Activated naive CD8-positive, alpha-beta T cell treated with anti-CD3 and anti-CD28 coated beads, Interleukin-2, amount 50 U/mL, for 16 hours (primary cell): ENCODE data around the gene UHRF1.
"Not testable (repeated sequence)": the region's sequence is repeated elsewhere in the genome, so short reads cannot be mapped to it uniquely, and the experiment has no call there.

ENCODE experiments used
- DNase-seq: peaks from one replicate; pipeline ENCODE4 v3.0.0-alpha.2; 2020; ENCODE audit warnings: low read depth, low spot score

The UHRF1 gene

DNA sequence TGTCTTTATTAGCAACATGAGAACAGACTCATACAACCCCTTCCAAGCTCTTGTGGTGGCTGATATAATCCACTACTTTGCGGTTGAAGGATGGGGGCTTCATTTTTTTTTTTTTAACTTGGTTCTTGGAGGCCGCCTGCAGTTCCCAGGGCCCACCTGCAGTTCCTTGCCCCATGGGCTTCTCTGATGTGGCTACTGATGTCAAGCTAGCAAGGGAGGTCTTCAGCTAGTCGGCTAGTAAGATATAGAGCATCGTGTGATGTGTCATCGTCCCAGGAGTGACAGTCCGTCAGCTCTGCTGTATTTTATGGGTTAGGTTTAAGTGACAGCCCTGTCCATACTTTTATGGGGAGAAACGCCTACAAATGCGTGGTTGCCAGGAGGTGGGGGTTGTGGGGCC is 26.1 kb downstream of the UHRF1 start:
- no peak for DNase-seq

DNA sequence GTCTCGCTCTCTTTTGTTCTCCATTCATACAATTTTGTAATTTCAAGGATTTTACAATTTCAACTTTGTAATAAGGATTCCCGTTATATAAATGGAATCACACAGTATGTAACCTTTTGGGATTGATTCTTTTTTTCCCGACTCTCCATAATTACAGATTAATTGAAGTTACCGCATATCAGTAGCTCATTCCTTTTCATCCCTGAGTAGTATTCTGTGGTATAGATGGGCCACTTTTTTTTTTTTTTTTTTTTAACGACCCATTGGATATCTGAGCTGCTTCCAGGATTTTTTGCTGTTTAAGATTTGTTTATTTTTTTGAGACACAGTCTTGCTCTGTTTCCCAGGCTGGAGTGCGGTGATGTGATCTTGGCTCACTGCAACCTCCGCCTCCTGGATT is 27.8 kb downstream of the UHRF1 start:
- DNase-seq = no peak

DNA sequence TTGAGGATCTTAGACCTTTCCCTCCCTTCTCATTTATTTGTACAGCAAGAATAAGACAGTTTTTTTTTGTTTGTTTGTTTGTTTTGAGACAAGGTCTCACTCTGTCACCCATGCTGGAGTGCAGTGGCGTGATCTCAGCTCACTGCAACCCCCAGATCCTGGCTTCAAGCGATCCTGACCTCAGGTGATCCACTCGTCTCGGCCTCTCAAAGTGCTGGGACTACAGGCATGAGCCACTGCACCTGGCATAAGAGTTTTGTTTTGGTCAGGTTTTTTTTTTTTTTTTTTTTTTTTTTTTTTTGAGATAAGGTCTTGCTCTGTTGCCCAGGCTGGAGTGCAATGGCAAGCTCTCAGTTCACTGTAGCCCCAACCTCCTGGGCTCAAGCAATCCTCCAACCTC is 29.2 kb downstream of the UHRF1 start:
- not testable (repeated sequence) for DNase-seq

DNA sequence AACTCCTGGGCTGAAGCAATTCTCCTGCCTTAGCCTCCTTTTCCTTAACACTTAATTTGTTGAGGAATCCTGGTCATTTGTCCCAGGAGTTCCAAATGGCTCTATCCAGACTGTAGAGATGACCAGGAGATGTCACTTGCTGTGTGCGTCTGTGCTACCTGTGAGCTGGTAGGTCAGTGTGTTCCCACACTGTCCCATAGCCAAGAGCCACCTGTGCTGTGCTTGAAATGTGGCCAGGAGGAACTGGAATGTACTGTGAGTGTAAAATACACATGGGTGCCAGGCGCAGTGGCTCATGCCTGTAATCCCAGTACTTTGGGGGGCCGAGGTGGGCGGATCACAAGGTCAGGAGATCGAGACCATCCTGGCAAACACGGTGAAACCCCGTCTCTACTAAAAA is 30.2 kb downstream of the UHRF1 start:
- DNase-seq = no peak

DNA sequence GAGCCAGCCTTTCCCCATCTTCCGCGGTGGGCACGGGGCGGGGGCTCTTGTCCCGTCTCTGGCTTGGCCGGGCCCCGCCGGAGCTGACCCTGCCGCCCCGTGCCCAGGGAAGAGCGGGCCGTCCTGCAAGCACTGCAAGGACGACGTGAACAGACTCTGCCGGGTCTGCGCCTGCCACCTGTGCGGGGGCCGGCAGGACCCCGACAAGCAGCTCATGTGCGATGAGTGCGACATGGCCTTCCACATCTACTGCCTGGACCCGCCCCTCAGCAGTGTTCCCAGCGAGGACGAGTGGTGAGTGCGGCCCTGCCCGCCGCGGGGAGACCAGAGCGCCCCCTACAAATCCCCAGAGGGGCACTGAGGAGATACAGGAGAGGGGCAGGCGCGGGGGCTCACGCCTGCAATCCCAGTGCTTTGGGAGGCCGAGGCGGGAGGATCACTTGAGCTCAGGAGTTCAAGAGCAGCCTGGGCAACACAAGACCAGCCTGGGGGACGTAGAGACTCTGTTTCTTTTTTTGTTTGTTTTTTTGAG is 32.4 kb downstream of the UHRF1 start:
- DNase-seq = not testable (repeated sequence)

DNA sequence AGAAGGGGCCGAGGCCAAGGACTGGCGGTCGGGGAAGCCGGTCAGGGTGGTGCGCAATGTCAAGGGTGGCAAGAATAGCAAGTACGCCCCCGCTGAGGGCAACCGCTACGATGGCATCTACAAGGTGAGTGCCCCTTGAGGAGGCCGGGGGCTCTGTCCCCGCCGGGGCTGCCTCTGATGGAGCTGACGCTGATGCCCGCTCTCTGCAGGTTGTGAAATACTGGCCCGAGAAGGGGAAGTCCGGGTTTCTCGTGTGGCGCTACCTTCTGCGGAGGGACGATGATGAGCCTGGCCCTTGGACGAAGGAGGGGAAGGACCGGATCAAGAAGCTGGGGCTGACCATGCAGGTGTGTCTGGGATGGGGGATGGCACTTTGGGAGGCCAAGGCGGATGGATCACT is 41.3 kb downstream of the UHRF1 start:
- DNase-seq = not testable (repeated sequence)

DNA sequence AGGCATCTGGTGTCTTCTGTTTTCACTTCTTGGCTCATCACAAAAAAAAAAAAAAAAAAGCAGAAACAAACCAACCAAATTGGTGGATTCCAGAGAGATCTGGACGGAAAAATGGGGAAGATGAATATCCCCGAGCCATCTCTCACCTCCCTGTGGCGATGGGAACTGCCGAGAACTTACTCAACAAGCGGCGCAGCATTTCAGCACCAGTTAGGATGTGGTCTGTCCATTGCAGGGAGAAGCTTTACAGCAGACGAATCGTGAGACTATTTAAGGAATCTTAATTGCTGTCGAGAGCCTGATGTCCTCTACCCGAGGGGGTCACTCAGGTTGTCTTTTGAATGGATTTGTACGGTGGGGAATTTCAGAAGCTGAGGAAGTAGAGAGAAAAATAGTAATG is 42.4 kb downstream of the UHRF1 start:
- DNase-seq = no peak

DNA sequence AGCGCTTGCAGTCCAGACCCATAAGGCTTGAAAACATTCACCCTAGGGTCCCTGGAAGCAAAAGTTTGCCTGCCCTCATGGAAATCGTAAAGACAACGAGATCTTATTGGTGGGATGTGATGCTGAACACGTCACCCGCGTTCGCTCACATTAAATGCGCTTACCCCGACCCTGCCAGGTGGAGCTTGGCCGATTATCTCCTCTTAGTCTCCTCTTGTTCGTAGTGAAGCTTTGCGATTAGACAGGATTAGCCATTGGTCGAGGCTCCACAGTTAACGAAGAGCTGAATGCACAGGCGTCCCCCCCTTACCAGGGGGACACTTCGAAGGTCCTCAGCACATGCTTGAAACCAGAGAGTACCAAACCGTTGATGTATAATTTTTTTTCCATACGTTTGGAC is 43.6 kb downstream of the UHRF1 start:
- DNase-seq = no peak

DNA sequence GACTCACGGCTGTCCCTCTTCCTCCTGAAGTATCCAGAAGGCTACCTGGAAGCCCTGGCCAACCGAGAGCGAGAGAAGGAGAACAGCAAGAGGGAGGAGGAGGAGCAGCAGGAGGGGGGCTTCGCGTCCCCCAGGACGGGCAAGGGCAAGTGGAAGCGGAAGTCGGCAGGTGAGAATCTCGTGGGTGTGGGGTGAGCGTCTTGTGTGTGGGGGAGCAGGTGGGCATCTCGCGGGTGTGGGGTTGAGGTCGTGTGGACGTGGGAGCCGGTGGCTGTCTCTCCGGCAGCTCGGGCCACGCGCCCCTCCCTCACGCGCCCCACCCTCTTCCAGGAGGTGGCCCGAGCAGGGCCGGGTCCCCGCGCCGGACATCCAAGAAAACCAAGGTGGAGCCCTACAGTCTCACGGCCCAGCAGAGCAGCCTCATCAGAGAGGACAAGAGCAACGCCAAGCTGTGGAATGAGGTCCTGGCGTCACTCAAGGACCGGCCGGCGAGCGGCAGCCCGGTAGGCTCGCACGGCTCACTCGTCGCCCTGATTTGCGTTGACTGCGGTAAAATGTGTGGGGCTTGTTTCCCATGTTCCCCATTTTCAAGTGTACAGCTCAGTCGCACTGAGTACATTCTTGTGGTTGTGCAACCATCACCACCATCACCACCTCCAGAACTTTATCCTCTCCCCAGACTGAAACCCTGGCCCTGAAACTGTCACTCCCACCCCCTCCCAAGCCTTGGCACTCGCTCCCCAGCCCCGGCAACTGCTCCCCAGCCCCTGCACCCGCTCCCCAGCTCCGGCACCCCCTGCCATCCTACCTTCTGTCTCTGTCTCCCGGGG is 45.2 kb downstream of the UHRF1 start:
- DNase-seq = not testable (repeated sequence)

DNA sequence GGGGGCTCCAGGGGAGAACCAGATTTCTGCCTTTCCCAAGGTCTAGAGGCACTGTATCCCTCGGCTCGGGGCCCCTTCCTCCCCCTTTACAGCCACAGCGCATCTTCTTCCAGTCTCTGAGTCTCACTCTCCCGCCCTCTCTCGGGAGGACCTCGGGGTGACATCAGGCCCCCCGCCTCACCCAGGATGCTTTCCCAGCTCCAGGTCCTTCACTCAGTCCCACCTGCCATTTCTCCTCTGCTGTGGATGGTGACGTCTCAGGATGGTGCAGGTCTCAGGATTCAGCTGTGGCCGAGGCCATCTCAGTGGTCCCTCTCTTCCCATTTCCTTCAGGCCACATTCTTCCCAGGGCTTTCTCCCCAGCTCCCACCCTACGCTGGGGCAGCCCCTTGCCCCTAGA is 46.0 kb downstream of the UHRF1 start:
- no peak for DNase-seq

DNA sequence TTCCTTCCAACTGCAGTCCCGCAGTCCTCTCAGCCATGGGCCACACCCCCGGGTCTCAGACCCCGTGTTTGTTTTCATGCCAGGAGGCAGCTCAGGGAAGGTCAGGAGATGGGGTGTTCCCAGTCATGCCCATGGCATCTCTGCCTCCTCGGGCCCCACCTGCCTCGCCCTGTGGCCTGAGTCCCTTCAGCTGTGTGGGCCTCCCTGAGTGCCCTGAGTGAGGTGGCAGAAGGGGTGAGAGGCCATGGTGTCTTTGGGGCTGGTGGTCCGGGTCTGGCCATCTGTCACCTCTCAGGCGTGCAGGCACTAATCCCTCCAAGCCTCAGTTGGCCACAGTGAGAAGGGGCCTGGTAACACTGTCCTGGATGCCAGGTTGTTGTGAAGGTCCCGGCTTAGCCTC is 48.7 kb downstream of the UHRF1 start:
- no peak for DNase-seq

DNA sequence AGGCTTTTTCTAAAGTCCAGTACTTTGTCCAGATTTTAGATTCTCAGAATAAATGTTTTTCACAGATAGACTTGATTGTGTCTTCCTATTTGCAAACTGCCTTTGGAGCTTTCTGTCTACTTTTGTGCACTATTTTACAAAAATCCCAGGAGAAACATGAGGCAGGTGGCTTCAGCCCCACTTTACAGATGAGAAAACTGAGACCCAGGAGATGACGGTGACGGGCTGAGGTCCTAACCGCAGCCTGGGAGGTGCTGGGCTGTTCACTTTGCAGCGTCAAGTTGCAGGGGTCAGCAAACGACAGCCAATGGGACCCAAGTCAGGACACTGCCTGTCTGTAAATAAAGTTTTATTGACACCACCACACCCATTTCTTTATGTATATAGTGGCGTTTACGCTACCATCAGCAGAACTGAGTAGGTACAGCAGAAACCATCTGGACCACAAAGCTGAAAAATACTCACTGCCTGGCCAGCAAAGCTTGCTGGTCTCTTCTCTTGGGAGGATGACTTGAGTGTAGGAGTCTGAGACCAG is 52.9 kb downstream of the UHRF1 start:
- no peak for DNase-seq

DNA sequence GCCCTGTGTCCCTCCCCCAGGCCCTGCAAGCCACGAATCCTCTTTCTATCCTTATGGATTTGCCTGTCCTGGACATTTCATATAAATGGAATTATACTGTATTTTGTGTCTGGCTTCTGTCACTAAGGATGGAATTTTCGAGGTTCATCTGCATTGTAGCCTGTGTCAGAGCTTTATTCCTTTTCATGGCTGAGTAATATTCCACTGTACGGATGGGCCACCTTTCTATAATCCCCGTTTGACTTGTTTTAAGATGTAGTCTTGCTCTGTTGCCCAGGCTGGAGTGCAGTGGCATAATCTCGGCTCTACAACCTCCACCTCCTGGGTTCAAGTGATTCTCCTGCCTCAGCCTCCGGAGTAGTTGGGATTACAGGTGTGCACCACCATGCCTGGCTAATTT is 55.8 kb downstream of the UHRF1 start:
- no peak for DNase-seq

DNA sequence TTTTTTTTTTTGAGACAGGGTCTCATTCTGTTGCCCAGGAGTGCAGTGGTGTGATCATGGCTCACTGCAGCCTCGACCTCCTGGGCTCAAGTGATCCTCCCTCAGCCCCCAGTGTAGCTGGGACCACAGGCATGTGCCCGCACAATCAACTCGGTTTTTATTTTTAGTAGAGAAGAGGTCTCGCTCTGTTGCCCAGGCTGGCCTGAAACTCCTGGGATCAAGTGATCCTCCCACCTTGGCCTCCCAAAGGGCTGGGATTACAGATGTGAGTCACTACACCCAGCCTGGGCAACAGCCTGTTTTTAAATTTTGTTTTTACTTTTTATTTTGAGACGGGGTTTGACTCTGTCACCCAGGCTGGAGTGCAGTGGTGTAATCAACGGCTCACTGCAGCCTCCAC is 57.3 kb downstream of the UHRF1 start:
- DNase-seq = no peak

DNA sequence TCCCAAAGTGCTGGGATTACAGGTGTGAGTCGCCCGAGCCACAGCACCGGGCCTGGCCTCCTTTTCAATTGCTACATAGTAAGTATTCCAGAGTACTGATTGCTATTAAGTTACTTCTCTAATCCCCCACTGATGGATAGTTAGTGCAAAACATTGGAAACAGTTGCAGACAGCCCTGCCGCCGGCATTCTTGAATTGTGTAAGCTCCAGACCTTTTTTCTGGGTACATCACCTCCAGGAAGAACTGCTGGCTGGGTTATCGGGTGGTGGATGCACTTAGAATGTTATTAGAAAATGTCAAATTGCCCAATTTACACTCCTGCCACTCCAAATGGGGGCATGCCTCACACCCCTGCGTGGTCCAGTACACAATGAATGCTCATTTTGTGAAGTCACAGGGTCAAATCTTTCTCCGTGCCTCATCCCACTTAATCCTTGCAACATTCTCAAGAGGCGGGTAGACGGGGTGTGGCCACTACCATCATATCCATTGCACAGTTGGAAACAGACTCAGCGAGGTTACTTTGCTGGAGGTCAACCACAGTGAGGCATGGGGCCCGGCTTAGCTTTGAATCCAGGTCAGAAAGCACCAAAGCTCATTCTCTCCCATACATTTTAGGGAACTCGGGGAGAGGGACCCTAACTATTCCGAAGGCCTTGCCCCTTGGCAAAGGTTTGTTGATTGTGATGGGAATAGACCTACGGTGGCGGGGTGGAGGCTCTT is 58.6 kb downstream of the UHRF1 start:
- no peak for DNase-seq

DNA sequence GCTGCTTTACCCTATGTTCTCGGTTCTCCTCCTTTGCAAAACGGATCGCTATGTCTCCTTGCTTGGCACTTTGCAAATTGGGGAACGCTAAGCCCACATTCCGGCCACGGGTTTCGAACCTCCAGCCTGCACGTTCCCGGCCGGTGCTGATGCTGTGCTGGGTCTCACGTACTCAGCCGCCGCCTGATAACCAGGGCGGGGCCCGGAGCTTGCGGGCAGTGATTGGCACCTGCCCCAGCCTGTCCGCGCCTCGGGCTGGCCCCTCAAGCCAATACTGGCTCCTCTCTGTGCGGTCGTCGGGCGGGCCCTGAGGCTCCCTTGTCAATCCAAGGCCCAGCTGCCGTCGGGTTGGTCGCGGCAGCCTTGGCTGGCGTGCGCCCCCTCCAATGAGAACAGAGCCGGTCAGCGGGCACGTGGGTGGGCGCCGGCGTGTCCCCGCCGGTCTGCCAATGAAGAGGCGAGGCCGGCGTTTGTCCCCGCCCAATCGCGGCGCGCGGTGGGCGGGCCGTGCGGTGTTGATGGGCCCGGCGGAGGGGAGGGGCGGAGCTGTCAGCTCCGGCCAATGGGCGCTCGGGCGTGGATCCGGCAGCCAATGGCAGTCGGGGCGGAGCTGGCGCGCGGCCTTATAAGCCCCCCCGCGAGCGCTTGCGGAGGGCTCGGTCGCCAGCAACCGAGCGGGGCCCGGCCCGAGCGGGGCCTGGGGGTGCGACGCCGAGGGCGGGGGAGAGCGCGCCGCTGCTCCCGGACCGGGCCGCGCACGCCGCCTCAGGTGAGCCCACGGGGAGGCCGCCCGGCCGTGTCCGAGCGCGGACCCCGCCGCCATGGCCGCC is 59.4 kb downstream of the UHRF1 start, which contains the start of gene KDM4B:
TSS of gene KDM4B (plus strand) at position 652 of the 830 bp plus-strand sequence. CDS start 63,778 bp downstream, outside the sequence.
- peak; percentile 98 for DNase-seq

DNA sequence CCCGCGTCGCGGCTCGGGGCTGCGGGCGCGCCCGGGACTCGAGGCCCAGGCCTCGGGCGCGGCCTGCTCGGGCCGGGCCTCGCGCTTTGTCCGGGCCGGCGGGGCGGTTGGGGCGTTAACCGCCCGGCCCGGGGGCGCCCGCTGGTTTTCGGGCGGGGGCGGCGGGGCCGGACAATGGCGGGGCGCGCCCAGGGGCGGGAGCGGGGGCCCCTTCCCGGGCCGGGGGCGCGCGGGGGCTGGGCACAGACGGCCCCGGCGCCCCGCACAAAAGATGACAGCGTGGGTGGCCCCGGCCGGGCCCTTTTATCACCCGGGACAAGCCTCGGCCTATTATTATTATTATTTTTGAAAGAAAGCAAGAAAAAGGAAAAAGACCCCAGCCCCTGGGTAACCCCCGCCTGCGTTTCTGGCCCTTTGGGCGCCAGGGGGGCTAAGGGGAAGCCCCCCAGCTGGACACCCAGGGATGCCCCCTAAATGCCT is 60.0 kb downstream of the UHRF1 start:
- DNase-seq = no peak

DNA sequence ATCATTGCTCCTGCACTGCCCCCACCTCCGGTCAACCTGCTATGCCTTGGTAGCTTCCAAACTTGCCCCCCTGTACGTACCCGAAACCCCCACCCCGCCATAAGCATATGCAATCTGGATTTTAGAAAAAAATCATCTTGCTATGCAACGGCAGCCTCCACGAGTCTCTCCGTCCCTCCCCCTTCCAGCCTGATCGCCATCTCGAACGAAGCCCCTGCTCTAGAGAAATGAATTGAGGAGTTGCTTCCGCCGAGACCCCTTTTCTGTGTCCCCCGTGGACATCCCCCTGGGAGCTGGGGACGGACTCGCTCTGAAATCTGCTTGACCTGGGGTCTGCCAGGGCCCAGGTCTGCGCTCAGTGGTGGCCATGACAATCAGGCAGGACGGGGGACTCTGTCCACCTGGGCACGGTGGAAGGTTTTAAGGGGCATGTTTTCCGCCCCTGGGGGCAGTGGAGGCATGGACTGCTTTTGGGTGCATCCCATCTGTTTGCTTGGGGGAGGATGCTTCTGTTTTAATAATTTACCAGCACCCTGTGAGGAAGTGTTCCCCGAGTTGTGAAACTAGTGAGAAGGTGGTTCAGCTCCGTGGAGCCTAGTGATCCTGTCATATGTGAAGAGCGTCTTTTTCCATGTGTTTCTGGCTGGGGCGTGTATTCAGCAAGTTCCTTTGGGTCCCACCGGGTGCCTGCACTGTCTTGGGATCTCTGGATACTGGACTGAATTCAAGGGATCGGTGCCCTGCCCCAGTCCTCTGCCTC is 60.7 kb downstream of the UHRF1 start:
- DNase-seq = no peak

DNA sequence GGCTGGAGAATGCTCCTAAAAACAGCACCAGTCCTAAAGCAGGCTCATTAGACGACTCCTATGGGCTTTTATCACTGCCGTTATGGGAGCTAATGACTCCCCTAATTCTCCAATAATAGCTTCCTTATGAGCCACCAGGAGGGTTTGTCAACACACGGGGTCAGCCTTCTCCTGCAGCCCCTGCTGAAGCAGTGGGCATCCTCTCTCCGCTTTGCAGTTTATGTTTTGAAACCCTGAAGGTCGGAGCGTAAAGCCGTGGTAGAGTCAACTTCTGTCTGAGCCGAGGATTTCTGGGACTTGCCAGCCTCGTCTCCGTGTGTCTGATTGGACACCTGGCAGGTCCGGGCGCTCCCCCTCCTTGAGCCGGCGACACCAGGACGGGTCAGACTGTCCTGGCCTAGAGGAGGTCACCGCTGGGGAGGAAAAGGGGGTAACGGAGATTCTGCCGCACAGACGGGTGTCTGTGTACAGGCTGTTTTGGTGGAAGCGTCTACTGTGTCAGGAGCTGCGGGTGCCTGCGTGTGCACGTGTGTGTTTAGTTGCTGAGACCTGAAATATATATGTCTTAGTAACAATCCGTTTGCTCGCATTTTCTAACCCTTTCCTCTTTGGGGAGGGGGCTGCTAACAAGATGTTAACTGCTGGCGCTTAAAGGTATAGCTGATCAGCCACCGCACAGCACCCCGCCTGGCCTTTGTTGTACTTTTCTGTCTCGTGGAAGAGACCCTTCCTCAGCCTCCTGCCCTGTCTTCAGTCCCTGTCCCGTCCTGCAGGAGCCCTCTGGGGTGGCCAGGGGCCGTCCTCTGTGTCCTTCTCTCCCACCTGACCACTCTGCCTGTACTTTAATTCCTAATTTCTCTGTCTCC is 61.5 kb downstream of the UHRF1 start:
- DNase-seq = no peak

DNA sequence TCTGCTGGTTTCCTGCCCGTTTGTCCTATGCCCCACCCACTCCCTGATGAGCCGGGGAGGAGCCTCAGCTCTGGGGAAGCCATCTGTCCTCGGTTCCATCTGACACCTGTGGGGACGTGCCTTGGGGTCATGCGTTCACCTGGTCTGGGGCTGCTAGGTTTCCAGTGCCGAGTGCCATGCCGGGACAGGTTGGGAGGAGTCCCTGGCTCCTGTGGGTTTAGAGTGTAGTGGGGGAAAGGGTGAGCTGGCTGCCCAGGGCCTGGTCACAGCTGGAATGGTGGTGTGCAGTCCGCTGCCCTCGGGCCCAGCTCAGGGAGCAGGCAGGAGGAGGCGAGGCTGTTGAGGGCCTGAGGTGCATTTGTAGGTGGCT is 62.1 kb downstream of the UHRF1 start:
- DNase-seq = no peak
